Omental fat pad (tissue), 4 donors: ENCODE data around the gene MMD. TPM values are rescaled to one million over a fixed set of nuclear protein-coding genes. Genes with fewer than 3 reads are reported as not detected.
A peak's percentile ranks its signal among the peaks of the same experiment; 100 is the strongest.

Experiments
- ATAC-seq: fragments of 150-250 bp; one replicate; pipeline ENCODE4 v1.9.1; 2016; ENCODE audit warnings: mild to moderate bottlenecking, moderate library complexity; ENCODE audit not compliant: low FRiP score
- DNase-seq: peaks from one replicate; pipeline ENCODE4 v3.0.0-alpha.2; 2019; ENCODE audit warnings: low spot score
- total RNA-seq, 4 donors: library from RNA; depleted of rRNA; stranded (reverse); fragments of >200 nt; gene quantifications; one replicate each; pipeline ENCODE4 v1.1.0, GENCODE V29; 2016
- TF ChIP-seq, protein P1 (sequence below), 3 donors: fragments of 450-650 bp; IDR thresholded peaks; one replicate each; pipeline ENCODE4 v1.5.1; 2016 to 2017; ENCODE audit warnings: antibody characterized with exemption in 3 of 3, mild to moderate bottlenecking in 3 of 3, moderate library complexity in 2 of 3

Gene MMD
- total RNA-seq, 4 donors from 2014 or later = 37.8 to 176 (median 137) TPM

DNA sequence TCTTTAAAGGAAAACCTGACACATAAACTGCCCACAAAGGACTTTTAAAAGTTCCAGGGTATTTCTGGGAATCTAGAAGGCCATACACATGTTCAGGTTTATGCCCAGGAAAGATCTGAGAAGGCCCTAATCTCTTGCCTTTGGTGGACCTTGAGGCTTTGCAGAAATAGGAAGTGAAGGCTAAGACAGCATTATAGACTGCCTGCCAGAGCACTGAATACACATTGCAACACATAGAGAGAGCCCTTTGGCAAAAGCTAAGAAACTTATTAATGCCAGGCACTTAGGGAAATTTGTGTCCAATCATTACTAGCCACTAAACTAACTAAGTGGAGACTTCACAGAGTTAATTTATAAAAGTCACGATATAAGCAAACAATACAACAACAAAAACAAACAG lies 70.4 kb downstream of the MMD start:
- TF ChIP-seq, protein P1, sequence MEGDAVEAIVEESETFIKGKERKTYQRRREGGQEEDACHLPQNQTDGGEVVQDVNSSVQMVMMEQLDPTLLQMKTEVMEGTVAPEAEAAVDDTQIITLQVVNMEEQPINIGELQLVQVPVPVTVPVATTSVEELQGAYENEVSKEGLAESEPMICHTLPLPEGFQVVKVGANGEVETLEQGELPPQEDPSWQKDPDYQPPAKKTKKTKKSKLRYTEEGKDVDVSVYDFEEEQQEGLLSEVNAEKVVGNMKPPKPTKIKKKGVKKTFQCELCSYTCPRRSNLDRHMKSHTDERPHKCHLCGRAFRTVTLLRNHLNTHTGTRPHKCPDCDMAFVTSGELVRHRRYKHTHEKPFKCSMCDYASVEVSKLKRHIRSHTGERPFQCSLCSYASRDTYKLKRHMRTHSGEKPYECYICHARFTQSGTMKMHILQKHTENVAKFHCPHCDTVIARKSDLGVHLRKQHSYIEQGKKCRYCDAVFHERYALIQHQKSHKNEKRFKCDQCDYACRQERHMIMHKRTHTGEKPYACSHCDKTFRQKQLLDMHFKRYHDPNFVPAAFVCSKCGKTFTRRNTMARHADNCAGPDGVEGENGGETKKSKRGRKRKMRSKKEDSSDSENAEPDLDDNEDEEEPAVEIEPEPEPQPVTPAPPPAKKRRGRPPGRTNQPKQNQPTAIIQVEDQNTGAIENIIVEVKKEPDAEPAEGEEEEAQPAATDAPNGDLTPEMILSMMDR (IDR thresholded peaks at IDR 0.05) = no peak
- no peak for ATAC-seq

DNA sequence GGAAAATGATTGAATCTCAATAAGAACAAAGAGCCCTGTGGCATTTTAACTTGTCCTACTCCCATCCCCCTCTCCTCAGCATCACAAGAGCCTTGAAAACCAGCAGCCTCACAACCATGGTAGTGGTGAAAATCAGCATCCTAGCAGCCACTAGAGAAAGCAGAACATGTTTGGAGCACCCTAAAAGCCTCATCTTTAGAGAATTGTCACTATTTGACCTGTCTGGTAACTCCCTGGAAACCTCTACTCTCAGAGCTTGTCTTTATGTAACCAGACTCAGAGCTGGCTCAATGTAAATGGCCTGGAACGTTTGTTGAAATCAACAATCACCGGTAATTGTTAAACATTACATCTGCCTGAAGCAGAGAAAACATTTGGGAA lies 70.8 kb downstream of the MMD start:
- ATAC-seq = no peak
- TF ChIP-seq, protein P1 (IDR thresholded peaks at IDR 0.05) = no peak
- DNase-seq = no peak

More for the DNA sequence above, 70.4 kb downstream of the MMD start:
- DNase-seq = no peak

- DNase-seq (no peak), ATAC-seq (peak; percentile 64)
- TF ChIP-seq, protein P1 (IDR thresholded peaks at IDR 0.05) = no peak
Observed at GRCh38 chr17:55348749-55349354, 72.8 kb downstream of the MMD start.

DNA sequence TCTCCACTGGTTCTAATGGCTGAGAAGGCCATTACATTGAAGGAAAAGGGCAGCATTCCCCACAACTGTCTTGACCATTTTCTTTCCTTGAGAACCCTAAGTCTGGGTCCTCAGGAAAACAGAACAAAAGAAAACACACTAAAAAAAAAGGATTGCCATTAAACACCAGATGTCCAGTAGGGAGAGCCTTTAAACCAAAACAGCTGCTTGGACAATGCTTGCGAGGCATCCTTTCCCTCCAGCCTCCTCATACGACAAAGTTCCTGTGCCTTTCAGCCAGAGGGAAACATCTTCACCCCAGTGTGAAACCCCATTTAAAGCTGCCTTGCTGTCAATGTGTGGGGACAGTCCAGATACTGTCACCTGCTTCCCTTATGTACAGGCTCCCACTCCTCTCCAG lies 74.3 kb downstream of the MMD start:
- TF ChIP-seq, protein P1 (IDR thresholded peaks at IDR 0.05) = no peak
- ATAC-seq (no peak), DNase-seq (no peak)

- no peak for ATAC-seq
- no peak for DNase-seq
- TF ChIP-seq, protein P1 (IDR thresholded peaks at IDR 0.05) = no peak
Observed at GRCh38 chr17:55346658-55347057, 75.0 kb downstream of the MMD start.

GRCh38 chr17:55345132-55345531 lies 76.5 kb downstream of the MMD start:
- DNase-seq (no peak), ATAC-seq (no peak)
- TF ChIP-seq, protein P1 (IDR thresholded peaks at IDR 0.05) = no peak

GRCh38 chr17:55344514-55344997 lies 77.1 kb downstream of the MMD start:
- DNase-seq (no peak), ATAC-seq (no peak)
- TF ChIP-seq, protein P1 (IDR thresholded peaks at IDR 0.05) = no peak
